Measurements from ENCODE around the gene HADHA.

The HADHA gene

GRCh38 chr2:26179446-26179913 is 65.0 kb downstream of the HADHA start:
- Histone ChIP-seq H3K36me3 (replicated peaks) (no peaks in the 10 kb centered on the region), H3K27ac (no peak overlapping the region), H3K27me3 (replicated peaks) (peaks cover 3% of the 10 kb centered on the region), H3K4me3 (ENCODE audit: low read depth, low read length) (no peak overlapping the region)
- in situ Hi-C loops (cut with HindIII; ENCODE audit: low pct_ligation_motif_present, low sequenced_read_pairs), result no loop called here
- peak; percentile 0 for TF ChIP-seq CTCF (IDR thresholded peaks at IDR 0.05; ENCODE audit: low read depth, low read length, missing control alignments)
- DNase-seq, result no peak

- in situ Hi-C loops (cut with HindIII; ENCODE audit: low pct_ligation_motif_present, low sequenced_read_pairs), result no loop called here
- no peak for TF ChIP-seq CTCF (IDR thresholded peaks at IDR 0.05; ENCODE audit: low read depth, low read length, missing control alignments)
- Histone ChIP-seq H3K36me3 (replicated peaks) (no peaks in the 10 kb centered on the region), H3K4me3 (ENCODE audit: low read depth, low read length) (peak overlapping the region; percentile 56), H3K27ac (no peak overlapping the region), H3K27me3 (replicated peaks) (peaks cover 9% of the 10 kb centered on the region)
- DNase-seq, result no peak
These were observed 65.5 kb downstream of the HADHA start for GRCh38 chr2:26178746-26179436.

- DNase-seq, result no peak
- TF ChIP-seq CTCF (IDR thresholded peaks at IDR 0.05; ENCODE audit: low read depth, low read length, missing control alignments), result no peak
- Histone ChIP-seq H3K36me3 (replicated peaks) (no peaks in the 10 kb centered on the region), H3K27ac (no peak overlapping the region), H3K27me3 (replicated peaks) (peaks cover 12% of the 10 kb centered on the region), H3K4me3 (ENCODE audit: low read depth, low read length) (peak overlapping the region; percentile 56)
- in situ Hi-C loops (cut with HindIII; ENCODE audit: low pct_ligation_motif_present, low sequenced_read_pairs), result no loop called here
These were observed 66.2 kb downstream of the HADHA start for GRCh38 chr2:26178246-26178645.

- no peak overlapping the region for H3K27ac ChIP-seq
- no peak for TF ChIP-seq CTCF (IDR thresholded peaks at IDR 0.05; ENCODE audit: low read depth, low read length, missing control alignments)
- H3K36me3 ChIP-seq (replicated peaks), result no peaks in the 10 kb centered on the region
- H3K27me3 ChIP-seq (replicated peaks), result peaks cover 19% of the 10 kb centered on the region
- no peak overlapping the region for H3K4me3 ChIP-seq (ENCODE audit: low read depth, low read length)
- no peak for DNase-seq
- in situ Hi-C loops (cut with HindIII; ENCODE audit: low pct_ligation_motif_present, low sequenced_read_pairs), result no loop called here
These were observed 67.3 kb downstream of the HADHA start for GRCh38 chr2:26177122-26177521.

- in situ Hi-C loops (cut with HindIII; ENCODE audit: low pct_ligation_motif_present, low sequenced_read_pairs), result no loop called here
- no peaks in the 10 kb centered on the region for H3K36me3 ChIP-seq (replicated peaks)
- no peak for DNase-seq
- peaks cover 19% of the 10 kb centered on the region for H3K27me3 ChIP-seq (replicated peaks)
- H3K4me3 ChIP-seq (ENCODE audit: low read depth, low read length), result no peak overlapping the region
- no peak overlapping the region for H3K27ac ChIP-seq
- no peak for TF ChIP-seq CTCF (IDR thresholded peaks at IDR 0.05; ENCODE audit: low read depth, low read length, missing control alignments)
These were observed 68.2 kb downstream of the HADHA start for GRCh38 chr2:26176279-26176615.
